HEK293 (cell line): Measurements from ENCODE around the gene LMF1.
A peak's percentile ranks its signal among the peaks of the same experiment; 100 is the strongest.

Experiments used
- CTCF ChIA-PET: fragments of 350-600 bp; formaldehyde crosslinking; extraction: SDS; loops from one replicate; lab custom pipeline; 2021; ENCODE audit warnings: antibody characterized with exemption; lab: Yijun Ruan, JAX
- POLR2A ChIA-PET: fragments of 300-600 bp; formaldehyde crosslinking; extraction: SDS; loops from one replicate; lab custom pipeline; 2020; ENCODE audit warnings: antibody characterized with exemption, inconsistent platforms; lab: Yijun Ruan, JAX
- H3K27ac ChIP-seq: fragments of 200-500 bp; sonication (Bioruptor generic); 2 replicates; pipeline ENCODE4 v1.5.1; 2014; ENCODE audit warnings: low read depth, low read length, control low read depth, inconsistent platforms; ENCODE audit errors: extremely low read depth
- H3K36me3 ChIP-seq, 2 experiments: fragments of 200-500 bp in 1 of 2; sonication (Bioruptor generic) in 1 of 2; 1 replicate in 1 of 2; 2 replicates in 1 of 2; pipeline ENCODE4 v1.5.1; 2014 to 2017; ENCODE audit warnings: inconsistent platforms in 2 of 2, low read length in 2 of 2; ENCODE audit not compliant: control insufficient read depth in 2 of 2, insufficient read depth in 1 of 2
- H3K4me1 ChIP-seq: fragments of 200-500 bp; sonication (Bioruptor generic); 2 replicates; pipeline ENCODE4 v1.5.1; 2014; ENCODE audit warnings: mild to moderate bottlenecking, low read length, inconsistent platforms; ENCODE audit not compliant: control insufficient read depth, insufficient read depth
- H3K4me3 ChIP-seq: 2 replicates; pipeline ENCODE4 v1.5.1; 2011; ENCODE audit warnings: low read depth, mild to moderate bottlenecking, control low read depth, low read length, moderate library complexity
- H3K9me3 ChIP-seq: fragments of 200-500 bp; sonication (Bioruptor generic); 2 replicates; pipeline ENCODE4 v1.5.1; 2014; ENCODE audit warnings: low read depth, low read length, inconsistent platforms; ENCODE audit not compliant: control insufficient read depth, insufficient read depth
- GLI4 ChIP-seq: fragments of 450-650 bp; formaldehyde crosslinking; IDR thresholded peaks from 2 replicates; pipeline ENCODE4 v1.5.1; 2016; ENCODE audit warnings: missing biosample characterization, missing genetic modification characterization
- GLIS2 ChIP-seq: fragments of 450-650 bp; formaldehyde crosslinking; IDR thresholded peaks from 2 replicates; pipeline ENCODE4 v1.5.1; 2016; ENCODE audit warnings: missing biosample characterization, missing genetic modification characterization
- MZF1 ChIP-seq: fragments of 450-650 bp; formaldehyde crosslinking; IDR thresholded peaks from 2 replicates; pipeline ENCODE4 v1.5.1; 2017; ENCODE audit warnings: missing biosample characterization, missing genetic modification characterization, borderline replicate concordance
- PRDM10 ChIP-seq: fragments of 450-650 bp; formaldehyde crosslinking; IDR thresholded peaks from 2 replicates; pipeline ENCODE4 v1.5.1; 2016; ENCODE audit warnings: missing biosample characterization, missing genetic modification characterization
- SP7 ChIP-seq: fragments of 450-650 bp; formaldehyde crosslinking; IDR thresholded peaks from 2 replicates; pipeline ENCODE4 v1.5.1; 2016; ENCODE audit warnings: missing biosample characterization, missing genetic modification characterization
- ZNF114 ChIP-seq: fragments of 450-650 bp; formaldehyde crosslinking; IDR thresholded peaks from 2 replicates; pipeline ENCODE4 v1.5.0; 2017; ENCODE audit warnings: missing biosample characterization, missing genetic modification characterization
- ZNF140 ChIP-seq: fragments of 450-650 bp; formaldehyde crosslinking; IDR thresholded peaks from 2 replicates; pipeline ENCODE4 v1.5.1; 2016; ENCODE audit warnings: missing biosample characterization, missing genetic modification characterization
- ZNF19 ChIP-seq: fragments of 450-650 bp; formaldehyde crosslinking; IDR thresholded peaks from 2 replicates; pipeline ENCODE4; 2016; ENCODE audit warnings: missing biosample characterization, missing genetic modification characterization, low read depth
- ZNF280C ChIP-seq: fragments of 450-650 bp; formaldehyde crosslinking; IDR thresholded peaks from 2 replicates; pipeline ENCODE4 v1.5.1; 2016; ENCODE audit warnings: missing biosample characterization, missing genetic modification characterization
- ZNF335 ChIP-seq: fragments of 450-650 bp; formaldehyde crosslinking; conservative IDR thresholded peaks from 2 replicates; pipeline ENCODE4 v1.5.1; 2016; ENCODE audit warnings: missing biosample characterization, missing genetic modification characterization
- ZNF341 ChIP-seq: fragments of 450-650 bp; formaldehyde crosslinking; IDR thresholded peaks from 2 replicates; pipeline ENCODE4; 2016; ENCODE audit warnings: low read depth, missing biosample characterization, missing genetic modification characterization
- ZNF48 ChIP-seq: fragments of 450-650 bp; formaldehyde crosslinking; IDR thresholded peaks from 2 replicates; pipeline ENCODE4 v1.5.1; 2016; ENCODE audit warnings: missing biosample characterization, missing genetic modification characterization
- ZNF530 ChIP-seq: fragments of 450-650 bp; formaldehyde crosslinking; IDR thresholded peaks from 2 replicates; pipeline ENCODE4 v1.5.1; 2016; ENCODE audit warnings: low read depth, missing biosample characterization, missing genetic modification characterization
- ZNF76 ChIP-seq: fragments of 450-650 bp; formaldehyde crosslinking; IDR thresholded peaks from 2 replicates; pipeline ENCODE4; 2016; ENCODE audit warnings: low read depth, missing biosample characterization, missing genetic modification characterization, borderline replicate concordance

LMF1 gene

GRCh38 chr16:815861-816260 is 154.9 kb downstream of the LMF1 start (continued):
- TF ChIP-seq GLIS2: no peak
- TF ChIP-seq ZNF280C: no peak
- TF ChIP-seq ZNF140 (tag by site-specific recombination): no peak

- TF ChIP-seq ZNF530 (tag by site-specific recombination): no peak
- no peak for TF ChIP-seq ZNF19 (tag by site-specific recombination)
- TF ChIP-seq MZF1 (tag by site-specific recombination): no peak
- no peak for TF ChIP-seq ZNF48 (tag by site-specific recombination)
- TF ChIP-seq SP7 (tag by site-specific recombination): no peak
- TF ChIP-seq ZNF76 (tag by site-specific recombination): no peak
- TF ChIP-seq GLI4 (tag by site-specific recombination): no peak
- TF ChIP-seq PRDM10 (tag by site-specific recombination): peak; percentile 35; the same call in 1 of the 2 replicates
- TF ChIP-seq, all 188 proteins: peak for 1
- CTCF ChIA-PET: interaction anchor here (0.6 to 3.9 kb wide), 6 partner anchors 165 to 288 kb away, joined by 3 to 31 read pairs (median 4); no protein-coding TSS in a partner anchor
These were observed 155.8 kb downstream of the LMF1 start for GRCh38 chr16:814974-815373.

GRCh38 chr16:813916-814412 is 156.8 kb downstream of the LMF1 start:
- ChIA-PET CTCF (interaction anchor here (0.8 to 3.9 kb wide), 3 partner anchors 214 to 289 kb away, joined by 3 to 31 read pairs (median 6); no protein-coding TSS in a partner anchor), POLR2A (no interaction called here)
- H3K9me3 ChIP-seq: no peaks in the 10 kb centered on the region
- no peaks in the 10 kb centered on the region for H3K36me3 ChIP-seq
- no peak overlapping the region for H3K4me3 ChIP-seq
- TF ChIP-seq ZNF114 (tag by site-specific recombination) (no peak), ZNF335 (tag by site-specific recombination) (peak; percentile 39; the same call in 1 of the 2 replicates), ZNF341 (tag by site-specific recombination) (no peak)
- H3K4me1 ChIP-seq: no peaks in the 10 kb centered on the region
- no peak overlapping the region for H3K27ac ChIP-seq

More at GRCh38 chr16:814974-815373, 155.8 kb downstream of the LMF1 start:
- Histone ChIP-seq H3K9me3 (no peaks in the 10 kb centered on the region), H3K4me3 (no peak overlapping the region), H3K36me3 (no peaks in the 10 kb centered on the region), H3K4me1 (no peaks in the 10 kb centered on the region), H3K27ac (no peak overlapping the region)
- POLR2A ChIA-PET: no interaction called here
